SJCRH30 (cell line): Measurements from ENCODE around the gene DAB1. TPM values are rescaled to one million over a fixed set of nuclear protein-coding genes. Genes with fewer than 3 reads are reported as not detected.

ENCODE experiments used
- DNase-seq, 2 experiments: peaks; one replicate each; pipeline ENCODE4 v3.0.0-alpha.2; 2015 to 2020
- H3K27ac ChIP-seq: fragments of 250-450 bp; sonication (Bioruptor Pico); 2 replicates; pipeline ENCODE4 v1.5.1; 2020; ENCODE audit warnings: mild to moderate bottlenecking, moderate library complexity
- H3K27me3 ChIP-seq: fragments of 250-450 bp; sonication (Bioruptor Pico); 2 replicates; pipeline ENCODE4 v1.5.1; 2020; ENCODE audit warnings: mild to moderate bottlenecking, moderate library complexity
- H3K36me3 ChIP-seq: fragments of 250-450 bp; sonication (Bioruptor Pico); 2 replicates; pipeline ENCODE4 v1.5.1; 2020; ENCODE audit warnings: mild to moderate bottlenecking, moderate library complexity
- H3K4me1 ChIP-seq: fragments of 250-450 bp; sonication (Bioruptor Pico); 2 replicates; pipeline ENCODE4 v1.5.1; 2020; ENCODE audit warnings: mild to moderate bottlenecking, moderate library complexity
- H3K4me3 ChIP-seq: fragments of 250-450 bp; sonication (Bioruptor Pico); 2 replicates; pipeline ENCODE4 v1.5.1; 2020; ENCODE audit warnings: mild to moderate bottlenecking, moderate library complexity
- H3K9me3 ChIP-seq: fragments of 250-450 bp; sonication (Bioruptor Pico); replicated peaks from 2 replicates; pipeline ENCODE4 v1.5.1; 2020; ENCODE audit warnings: mild to moderate bottlenecking, moderate library complexity
- total RNA-seq: library from RNA; depleted of rRNA; stranded (reverse); fragments of >200 nt; shearing (Covaris generic); gene quantifications from 2 replicates; pipeline ENCODE4 v1.2.3, GENCODE V29; 2014

Gene DAB1
- total RNA-seq, 1 experiment from 2014 or later: not detected

DNA sequence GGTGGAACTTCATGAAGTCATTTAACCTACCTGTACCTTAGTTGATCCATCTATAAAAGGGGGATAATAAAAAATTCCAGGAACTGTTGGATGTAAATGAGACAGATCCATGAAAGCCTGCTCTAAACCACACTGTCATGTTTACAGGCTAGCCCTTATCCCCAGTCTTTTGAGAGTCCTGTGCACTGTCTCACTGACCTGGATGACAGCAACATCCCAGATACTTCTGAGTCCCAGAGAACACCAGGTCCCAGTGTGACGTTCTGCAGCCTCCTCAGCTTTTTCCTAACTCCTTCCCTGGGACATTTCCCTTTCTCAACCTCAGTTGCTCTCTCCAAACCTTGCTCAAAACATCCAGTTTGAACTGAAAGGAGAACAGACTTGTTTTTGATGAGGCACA is 292.6 kb downstream of the DAB1 start:
- H3K27ac ChIP-seq: no peak overlapping the region
- H3K4me1 ChIP-seq: no peaks in the 10 kb centered on the region
- no peak overlapping the region for H3K4me3 ChIP-seq
- no peaks in the 10 kb centered on the region for H3K36me3 ChIP-seq
- DNase-seq: no peak
- no peaks in the 10 kb centered on the region for H3K27me3 ChIP-seq
- H3K9me3 ChIP-seq: no peaks in the 10 kb centered on the region

DNA sequence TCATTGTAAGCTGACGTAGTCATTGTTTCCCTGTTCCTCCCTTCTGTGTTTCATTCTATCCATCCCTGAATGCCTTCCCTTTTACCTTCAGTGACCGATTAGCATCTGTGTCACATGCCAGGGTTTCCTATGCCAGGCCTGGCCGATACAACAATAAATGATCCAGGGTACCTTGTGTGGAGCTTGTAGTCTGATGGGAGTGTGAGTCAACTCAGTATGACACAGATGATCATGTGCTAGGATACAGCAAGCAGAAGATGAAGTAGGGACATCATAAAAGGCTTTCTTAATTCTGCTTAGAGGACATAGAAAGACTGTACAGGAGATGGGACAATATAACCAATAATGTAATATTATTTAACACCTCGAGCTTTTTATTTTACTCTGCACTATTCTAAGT is 294.0 kb downstream of the DAB1 start:
- Histone ChIP-seq H3K4me1 (no peaks in the 10 kb centered on the region), H3K4me3 (no peak overlapping the region), H3K27ac (no peak overlapping the region), H3K36me3 (no peaks in the 10 kb centered on the region), H3K27me3 (no peaks in the 10 kb centered on the region), H3K9me3 (no peaks in the 10 kb centered on the region)
- no peak for DNase-seq

DNA sequence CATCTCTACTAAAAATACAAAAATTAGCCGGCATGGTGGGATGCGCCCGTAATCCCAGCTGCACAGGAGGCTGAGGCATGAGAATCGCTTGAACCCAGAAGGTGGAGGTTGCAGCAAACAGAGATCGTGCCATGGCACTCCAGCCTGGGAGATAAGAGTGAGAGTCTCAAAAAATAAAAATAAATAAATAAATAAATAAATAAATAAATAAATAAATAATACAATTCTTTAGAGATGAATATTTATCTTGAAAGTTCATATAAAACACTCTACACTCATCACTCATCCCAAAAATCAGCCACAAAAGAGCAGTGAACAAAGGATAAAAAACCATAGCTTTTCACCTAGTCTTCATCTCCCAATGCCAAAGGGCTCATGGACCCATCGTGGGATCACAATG is 295.9 kb downstream of the DAB1 start:
- Histone ChIP-seq H3K27ac (no peak overlapping the region), H3K27me3 (no peaks in the 10 kb centered on the region), H3K9me3 (no peaks in the 10 kb centered on the region), H3K36me3 (no peaks in the 10 kb centered on the region), H3K4me1 (no peaks in the 10 kb centered on the region), H3K4me3 (no peak overlapping the region)
- DNase-seq: no peak

DNA sequence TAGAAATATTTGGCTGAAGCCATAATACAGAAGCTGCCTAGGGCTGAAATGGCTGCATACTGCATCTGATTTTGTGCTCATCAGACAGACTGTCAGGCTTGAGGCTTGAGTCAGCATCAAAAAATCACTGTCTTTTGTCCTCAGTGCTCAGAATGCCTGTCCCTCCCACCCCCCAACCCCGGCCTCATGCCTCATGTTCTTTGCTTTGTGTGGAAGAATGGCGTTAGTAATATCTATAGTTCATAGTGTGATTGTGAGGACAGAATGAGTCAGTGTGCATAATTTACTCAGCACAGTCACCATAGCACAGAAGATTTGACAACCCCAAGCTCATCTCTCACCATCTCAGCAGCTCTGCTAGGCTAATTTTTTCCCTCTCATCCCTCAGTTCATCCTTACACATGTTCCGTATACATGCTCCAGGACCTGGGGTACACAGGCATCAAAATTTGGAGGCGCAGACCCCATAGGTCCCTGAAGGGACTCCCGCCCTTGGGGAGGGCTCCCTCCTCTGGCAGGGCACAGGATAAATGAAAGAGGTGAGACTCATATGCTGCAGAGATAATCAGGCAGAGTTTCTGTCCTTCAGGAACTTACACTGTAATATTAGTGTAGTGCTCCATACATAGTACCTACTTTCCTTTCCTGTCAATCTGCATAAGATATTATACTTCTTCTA is 299.0 kb downstream of the DAB1 start:
- no peak for DNase-seq
- Histone ChIP-seq H3K4me3 (no peak overlapping the region), H3K27me3 (no peaks in the 10 kb centered on the region; the same call in 1 of the 2 replicates), H3K36me3 (no peaks in the 10 kb centered on the region), H3K9me3 (no peaks in the 10 kb centered on the region), H3K4me1 (no peaks in the 10 kb centered on the region), H3K27ac (no peak overlapping the region)

DNA sequence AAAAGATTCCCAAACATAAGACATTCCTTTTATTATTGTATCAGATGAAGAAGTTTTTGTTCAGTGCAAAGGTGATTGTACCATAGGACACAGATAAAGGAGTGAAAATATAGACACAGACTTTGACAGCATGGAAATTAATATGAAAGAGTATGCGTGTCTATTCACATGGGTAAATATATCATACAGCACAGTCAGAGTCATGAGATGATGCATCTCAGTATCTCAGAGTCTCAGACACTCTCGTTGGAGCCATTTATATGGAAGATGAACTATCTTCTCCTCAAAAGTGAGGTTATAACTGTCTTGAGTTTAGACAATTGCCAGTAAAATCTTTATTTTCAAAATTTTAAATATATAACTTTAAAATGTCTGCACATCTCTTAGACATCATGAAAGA is 299.7 kb downstream of the DAB1 start:
- Histone ChIP-seq H3K36me3 (no peaks in the 10 kb centered on the region), H3K4me1 (no peaks in the 10 kb centered on the region), H3K4me3 (no peak overlapping the region), H3K27ac (no peak overlapping the region), H3K27me3 (no peaks in the 10 kb centered on the region; the same call in 1 of the 2 replicates), H3K9me3 (no peaks in the 10 kb centered on the region)
- DNase-seq: no peak

DNA sequence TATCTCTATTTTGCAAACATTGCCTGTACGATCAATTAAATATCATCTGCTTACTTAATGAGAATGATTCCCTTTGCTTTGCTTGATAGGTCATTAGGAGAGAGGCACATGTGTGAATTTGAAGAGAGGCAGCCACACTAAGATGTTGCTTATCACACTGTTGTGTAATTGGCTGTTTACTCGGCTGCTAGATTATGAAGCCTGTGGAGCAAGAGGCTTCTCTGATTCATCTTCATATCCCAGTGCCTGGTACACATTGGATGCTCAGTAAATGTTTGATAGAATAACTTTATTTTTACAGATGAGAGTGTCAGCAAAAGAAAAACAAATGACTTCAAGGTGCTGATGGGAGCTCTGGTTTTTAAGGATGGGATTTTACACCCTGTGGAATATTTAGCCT is 301.8 kb downstream of the DAB1 start:
- H3K36me3 ChIP-seq: no peaks in the 10 kb centered on the region
- H3K4me1 ChIP-seq: no peaks in the 10 kb centered on the region
- H3K27me3 ChIP-seq: peaks cover 4% of the 10 kb centered on the region; the same call in 1 of the 2 replicates
- no peak overlapping the region for H3K4me3 ChIP-seq
- DNase-seq: no peak
- H3K27ac ChIP-seq: no peak overlapping the region
- no peaks in the 10 kb centered on the region for H3K9me3 ChIP-seq

DNA sequence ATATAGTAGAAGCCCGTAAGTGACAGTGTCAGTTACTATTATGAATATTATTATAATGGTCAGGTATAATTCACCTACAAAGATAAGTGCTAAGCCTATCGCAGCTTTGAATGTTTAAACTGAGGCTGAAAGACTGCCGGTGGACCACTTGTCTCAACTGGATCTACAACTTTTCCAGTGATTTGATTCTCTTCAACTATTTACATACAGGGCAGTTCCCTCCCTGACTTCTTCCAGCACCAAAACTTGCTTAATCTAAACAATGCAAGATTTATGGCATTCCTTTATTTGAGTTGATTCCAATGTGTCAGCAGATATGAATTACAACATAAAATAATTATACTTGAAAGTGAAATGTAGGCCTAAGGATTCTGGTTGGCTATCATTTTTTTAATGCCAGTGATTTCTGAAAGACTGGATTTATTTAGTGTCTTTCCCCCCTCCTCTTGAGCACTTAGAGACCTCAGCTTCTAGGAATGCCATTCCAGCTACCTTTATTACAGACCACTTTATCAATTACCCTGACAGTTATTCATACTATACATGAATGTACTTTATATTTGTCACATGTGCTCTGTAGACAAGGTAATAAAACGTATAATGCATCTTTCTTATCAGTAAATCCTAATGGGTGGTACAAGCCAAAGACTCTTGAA is 304.8 kb downstream of the DAB1 start:
- no peak overlapping the region for H3K27ac ChIP-seq
- peaks cover 4% of the 10 kb centered on the region; the same call in 1 of the 2 replicates for H3K27me3 ChIP-seq
- H3K36me3 ChIP-seq: no peaks in the 10 kb centered on the region
- no peak for DNase-seq
- H3K9me3 ChIP-seq: no peaks in the 10 kb centered on the region
- H3K4me3 ChIP-seq: no peak overlapping the region
- no peaks in the 10 kb centered on the region for H3K4me1 ChIP-seq

DNA sequence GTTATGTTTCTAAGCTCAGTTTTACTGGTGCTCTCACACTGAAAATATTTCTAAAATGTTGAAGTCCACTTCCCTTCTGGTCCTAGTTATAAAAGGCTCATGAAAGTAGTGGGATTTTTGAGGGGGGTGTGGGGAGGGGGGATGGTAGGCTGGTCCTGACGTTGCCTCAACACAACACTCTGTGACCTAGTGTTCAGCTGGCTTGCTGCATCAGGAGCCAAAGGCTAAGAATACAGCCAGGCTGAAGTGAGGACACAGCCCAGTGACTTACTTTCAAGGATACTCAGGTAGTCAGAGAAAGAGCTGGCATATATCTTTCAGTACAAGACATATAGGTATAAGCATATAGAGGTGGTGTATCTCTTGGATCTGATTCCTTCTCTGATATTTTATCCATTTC is 306.1 kb downstream of the DAB1 start:
- H3K4me1 ChIP-seq: no peaks in the 10 kb centered on the region
- no peak overlapping the region for H3K27ac ChIP-seq
- no peaks in the 10 kb centered on the region for H3K36me3 ChIP-seq
- H3K4me3 ChIP-seq: no peak overlapping the region
- no peak for DNase-seq
- H3K27me3 ChIP-seq: peaks cover 4% of the 10 kb centered on the region; the same call in 1 of the 2 replicates
- no peaks in the 10 kb centered on the region for H3K9me3 ChIP-seq

DNA sequence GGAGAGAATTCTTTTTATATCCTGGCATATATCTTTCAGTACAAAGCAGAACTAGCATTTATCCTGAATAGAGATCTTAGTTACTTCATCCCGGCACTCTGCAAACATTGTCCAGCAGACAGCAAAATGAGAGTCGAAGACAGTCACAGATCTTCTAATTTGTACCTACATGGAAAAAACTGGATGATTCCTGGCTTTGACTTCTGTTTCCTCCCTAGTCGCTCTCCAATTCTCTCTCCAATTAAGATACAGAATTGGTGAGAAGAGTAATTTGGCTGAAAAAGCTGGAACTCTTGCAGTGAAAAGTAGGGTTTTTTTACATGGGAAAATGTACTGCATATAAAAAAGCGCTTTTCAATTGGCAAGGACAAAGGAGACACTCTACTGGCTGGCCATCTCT is 307.0 kb downstream of the DAB1 start:
- no peaks in the 10 kb centered on the region for H3K9me3 ChIP-seq

DNA sequence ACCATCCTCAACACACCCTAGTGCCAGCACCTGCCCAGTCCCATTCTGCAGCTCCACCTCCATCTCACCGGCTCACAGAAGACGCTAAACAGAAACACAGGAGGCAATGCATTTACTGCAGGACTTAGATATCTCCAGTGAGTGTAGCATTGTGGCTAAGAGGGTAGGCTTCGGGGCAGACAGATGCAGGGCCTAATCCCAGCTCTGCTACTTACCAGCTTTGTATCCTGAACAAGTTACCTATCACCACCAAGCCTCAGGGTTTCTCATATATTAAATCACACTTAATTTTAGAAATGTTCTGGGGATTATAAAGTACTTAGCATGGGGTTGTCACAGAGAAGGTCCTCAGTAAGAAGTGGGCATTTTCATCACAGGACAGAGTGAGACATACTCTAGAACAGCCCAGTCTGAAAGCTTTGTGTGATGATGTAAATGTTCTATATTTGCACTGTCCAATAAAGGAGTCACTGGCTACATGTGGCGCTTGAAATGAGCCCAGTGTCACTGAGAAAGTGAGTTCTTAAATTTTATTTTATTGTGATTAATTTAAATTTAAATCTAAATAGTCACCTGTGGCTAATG is 308.7 kb downstream of the DAB1 start:
- H3K27me3 ChIP-seq: peaks cover 4% of the 10 kb centered on the region; the same call in 1 of the 2 replicates
- no peak overlapping the region for H3K4me3 ChIP-seq
- H3K27ac ChIP-seq: no peak overlapping the region
- no peaks in the 10 kb centered on the region for H3K4me1 ChIP-seq
- no peaks in the 10 kb centered on the region for H3K36me3 ChIP-seq
- no peak for DNase-seq
- H3K9me3 ChIP-seq: no peaks in the 10 kb centered on the region

More for the DNA sequence above, 307.0 kb downstream of the DAB1 start:
- H3K27me3 ChIP-seq: peaks cover 4% of the 10 kb centered on the region; the same call in 1 of the 2 replicates
- H3K36me3 ChIP-seq: no peaks in the 10 kb centered on the region
- no peak overlapping the region for H3K27ac ChIP-seq
- H3K4me1 ChIP-seq: no peaks in the 10 kb centered on the region
- H3K4me3 ChIP-seq: no peak overlapping the region
- DNase-seq: no peak

DNA sequence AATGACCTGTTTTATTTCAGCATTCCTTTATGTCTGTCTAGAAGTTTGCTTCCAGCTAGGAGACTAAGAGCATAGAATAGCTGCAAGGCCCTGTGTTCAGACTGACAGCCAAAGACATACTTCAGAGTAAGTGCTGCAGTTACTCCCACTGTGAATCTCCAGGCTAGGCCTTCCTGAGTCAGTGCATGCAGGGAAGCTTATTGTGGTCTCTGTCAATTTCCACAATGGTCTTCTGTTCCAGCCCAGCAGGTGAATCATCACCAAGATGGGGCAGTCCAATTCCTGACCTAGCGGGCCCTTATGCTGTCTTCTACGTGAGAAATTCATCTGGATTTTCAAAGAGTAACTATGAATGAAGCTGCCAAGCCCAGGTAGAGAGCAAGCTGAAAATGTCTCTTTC is 311.7 kb downstream of the DAB1 start:
- Histone ChIP-seq H3K9me3 (no peaks in the 10 kb centered on the region), H3K27ac (no peak overlapping the region), H3K4me3 (no peak overlapping the region), H3K4me1 (no peaks in the 10 kb centered on the region), H3K36me3 (no peaks in the 10 kb centered on the region), H3K27me3 (no peaks in the 10 kb centered on the region)
- no peak for DNase-seq

DNA sequence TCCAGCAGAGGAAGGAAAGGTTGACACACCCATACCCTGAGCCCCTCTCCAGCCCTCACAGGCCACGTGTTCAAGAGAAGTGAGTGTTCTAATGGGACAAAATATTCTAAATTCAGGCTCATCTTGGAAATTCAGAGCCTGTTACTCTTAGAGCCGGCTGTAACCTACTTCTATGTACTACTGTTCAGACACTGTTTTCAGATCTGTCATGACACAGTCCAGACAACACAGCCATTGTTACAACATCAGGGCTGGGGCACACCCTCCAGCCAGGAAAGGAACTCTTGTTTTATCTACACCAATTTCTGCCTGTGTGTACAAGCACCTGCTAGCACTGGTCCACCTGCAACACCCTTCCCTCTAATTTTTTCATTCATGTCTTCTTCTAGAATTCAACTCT is 312.7 kb downstream of the DAB1 start:
- Histone ChIP-seq H3K4me3 (no peak overlapping the region), H3K27me3 (peaks cover 4% of the 10 kb centered on the region; the same call in 1 of the 2 replicates), H3K36me3 (no peaks in the 10 kb centered on the region), H3K4me1 (no peaks in the 10 kb centered on the region), H3K27ac (no peak overlapping the region), H3K9me3 (no peaks in the 10 kb centered on the region)
- DNase-seq: no peak

DNA sequence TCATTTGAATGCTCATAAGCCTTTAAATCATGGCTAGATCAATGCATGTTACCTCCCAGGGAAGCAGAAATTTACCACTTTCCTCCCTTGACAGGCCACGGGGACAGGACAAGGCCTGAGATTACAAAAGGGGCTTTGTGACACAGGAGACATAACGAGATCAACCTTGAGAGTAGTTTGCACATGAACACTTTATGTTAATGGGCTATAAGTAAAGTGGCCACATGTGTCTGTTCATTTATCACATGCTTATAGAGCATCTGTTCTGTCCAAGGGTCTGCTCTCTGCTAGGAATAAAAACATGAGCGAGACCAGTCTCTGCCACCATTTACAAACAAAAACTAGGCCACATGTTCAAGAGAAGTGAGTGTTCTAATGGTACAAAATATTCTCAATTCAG is 314.0 kb downstream of the DAB1 start:
- Histone ChIP-seq H3K9me3 (no peaks in the 10 kb centered on the region), H3K27ac (no peak overlapping the region), H3K27me3 (peaks cover 6% of the 10 kb centered on the region; the same call in 1 of the 2 replicates), H3K36me3 (no peaks in the 10 kb centered on the region), H3K4me1 (no peaks in the 10 kb centered on the region), H3K4me3 (no peak overlapping the region)
- DNase-seq: no peak

DNA sequence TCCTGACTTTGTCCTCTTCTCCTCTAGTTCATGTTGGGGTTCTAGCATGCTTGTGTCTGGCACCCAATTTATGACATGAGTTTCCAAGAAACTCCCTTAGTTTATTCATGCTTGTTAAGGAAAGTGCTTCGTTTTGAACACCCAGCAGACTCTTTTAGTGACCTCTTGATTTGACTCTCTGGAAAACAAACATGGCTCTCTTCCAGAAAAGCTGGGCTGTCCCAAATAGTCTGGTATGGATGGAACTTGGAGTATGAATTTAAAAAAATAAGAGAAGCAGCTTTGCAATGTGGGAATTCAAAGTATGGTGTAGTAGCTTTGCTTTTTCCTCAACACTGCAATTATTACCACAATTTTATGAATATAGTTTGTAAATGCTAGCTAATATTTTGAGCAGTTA is 314.6 kb downstream of the DAB1 start:
- H3K9me3 ChIP-seq: no peaks in the 10 kb centered on the region
- H3K36me3 ChIP-seq: no peaks in the 10 kb centered on the region
- no peak overlapping the region for H3K27ac ChIP-seq
- H3K4me1 ChIP-seq: no peaks in the 10 kb centered on the region
- H3K4me3 ChIP-seq: no peak overlapping the region
- H3K27me3 ChIP-seq: peaks cover 6% of the 10 kb centered on the region; the same call in 1 of the 2 replicates
- no peak for DNase-seq

DNA sequence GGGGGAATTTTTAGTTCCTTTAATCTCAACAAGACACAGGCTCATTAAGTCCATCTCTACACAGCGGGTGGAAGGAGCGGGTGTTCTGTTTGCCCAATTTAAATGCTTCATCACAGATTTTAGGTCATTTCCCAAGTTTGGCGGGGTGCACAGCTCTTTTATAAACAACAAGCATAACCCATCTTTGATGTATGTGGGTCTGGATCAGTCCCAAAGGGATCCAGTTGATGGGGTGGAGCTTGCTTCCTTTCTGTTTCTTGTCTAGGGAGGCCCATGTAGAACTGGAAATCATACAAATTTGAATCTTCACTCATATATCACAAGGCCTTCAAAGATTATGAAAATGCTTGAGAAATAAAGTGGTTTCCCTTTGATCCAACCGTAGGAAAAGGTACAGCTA is 317.6 kb downstream of the DAB1 start:
- no peak overlapping the region for H3K27ac ChIP-seq

More for the DNA sequence above, 317.6 kb downstream of the DAB1 start:
- Histone ChIP-seq H3K36me3 (no peaks in the 10 kb centered on the region), H3K4me3 (no peak overlapping the region), H3K4me1 (0 out of 2 replicates have a peak, but pooled peaks cover under 1% of the 10 kb centered on the region), H3K9me3 (no peaks in the 10 kb centered on the region), H3K27me3 (peaks cover 6% of the 10 kb centered on the region; the same call in 1 of the 2 replicates)
- no peak for DNase-seq
